IPS-20b (cell line): ENCODE measurements around the gene FCAMR.

Source experiments
- H3K27ac ChIP-seq: one replicate; pipeline ENCODE4 v1.5.1; 2013; ENCODE audit warnings: low read length
- H3K27me3 ChIP-seq: 2 replicates; pipeline ENCODE4 v1.6.1; 2013; ENCODE audit warnings: mild to moderate bottlenecking, low read length, inconsistent platforms; ENCODE audit not compliant: insufficient read depth
- H3K36me3 ChIP-seq: 2 replicates; pipeline ENCODE4 v1.6.1; 2013; ENCODE audit warnings: low read depth, mild to moderate bottlenecking, inconsistent platforms, low read length, moderate library complexity; ENCODE audit not compliant: insufficient read depth
- H3K4me1 ChIP-seq: 2 replicates; pipeline ENCODE4 v1.6.1; 2013; ENCODE audit warnings: mild to moderate bottlenecking, control low read depth, inconsistent platforms, low read length, moderate library complexity; ENCODE audit not compliant: insufficient read depth
- H3K4me3 ChIP-seq: 2 replicates; pipeline ENCODE4 v1.5.1; 2013; ENCODE audit warnings: mild to moderate bottlenecking, low read length, inconsistent platforms
- H3K9ac ChIP-seq: 2 replicates; pipeline ENCODE4 v1.6.1; 2013; ENCODE audit warnings: low read depth, mild to moderate bottlenecking, inconsistent platforms, low read length, moderate library complexity
- H3K9me3 ChIP-seq: 2 replicates; pipeline ENCODE4 v1.6.1; 2013; ENCODE audit warnings: mild to moderate bottlenecking, low read depth, low read length, inconsistent platforms; ENCODE audit not compliant: insufficient read depth

The FCAMR gene

GRCh38 chr1:206986885-206987284 lies 16.6 kb upstream of the FCAMR start:
- Histone ChIP-seq H3K9me3 (no peaks in the 10 kb centered on the region), H3K27me3 (0 out of 2 replicates have a peak, but pooled peaks cover 8% of the 10 kb centered on the region), H3K27ac (no peak overlapping the region)

DNA sequence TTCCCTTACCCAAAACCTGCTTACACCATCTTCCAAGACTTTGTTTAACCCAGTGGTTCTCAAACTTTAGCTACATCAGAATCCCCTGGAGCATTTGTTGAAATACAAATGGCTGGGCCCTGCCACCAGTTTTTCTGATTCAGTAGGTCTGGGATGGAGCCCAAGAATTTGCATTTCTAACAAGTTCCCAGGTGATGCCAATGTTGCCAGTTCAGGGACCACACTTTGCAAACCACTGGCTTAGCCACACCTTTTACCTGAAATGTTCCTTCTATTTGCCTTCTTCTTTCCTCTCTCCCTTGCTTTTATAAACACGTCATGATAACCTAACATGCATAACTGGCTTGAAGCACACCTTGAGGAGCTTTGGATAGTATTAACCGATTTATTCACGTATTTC lies 16.1 kb upstream of the FCAMR start:
- Histone ChIP-seq H3K27ac (no peak overlapping the region), H3K4me1 (peaks cover 18% of the 10 kb centered on the region), H3K27me3 (0 out of 2 replicates have a peak, but pooled peaks cover 8% of the 10 kb centered on the region), H3K9ac (no peak overlapping the region), H3K9me3 (no peaks in the 10 kb centered on the region), H3K36me3 (no peaks in the 10 kb centered on the region), H3K4me3 (no peak overlapping the region)

More at GRCh38 chr1:206986885-206987284, 16.6 kb upstream of the FCAMR start:
- Histone ChIP-seq H3K36me3 (no peaks in the 10 kb centered on the region), H3K4me1 (peaks cover 16% of the 10 kb centered on the region), H3K9ac (no peak overlapping the region), H3K4me3 (no peak overlapping the region)

- Histone ChIP-seq H3K9ac (no peak overlapping the region), H3K4me3 (peak overlapping the region; percentile 37; the same call in 1 of the 2 replicates), H3K9me3 (no peaks in the 10 kb centered on the region), H3K27me3 (0 out of 2 replicates have a peak, but pooled peaks cover 8% of the 10 kb centered on the region), H3K4me1 (peaks cover 18% of the 10 kb centered on the region), H3K36me3 (no peaks in the 10 kb centered on the region), H3K27ac (no peak overlapping the region)
These were observed 15.0 kb upstream of the FCAMR start for GRCh38 chr1:206985162-206985749.

- H3K36me3 ChIP-seq: no peaks in the 10 kb centered on the region
- H3K9me3 ChIP-seq: no peaks in the 10 kb centered on the region
- H3K9ac ChIP-seq: no peak overlapping the region
- H3K27ac ChIP-seq: no peak overlapping the region
- H3K27me3 ChIP-seq: 0 out of 2 replicates have a peak, but pooled peaks cover 8% of the 10 kb centered on the region
- no peak overlapping the region for H3K4me3 ChIP-seq
- peaks cover 18% of the 10 kb centered on the region for H3K4me1 ChIP-seq
These were observed 12.0 kb upstream of the FCAMR start for GRCh38 chr1:206982216-206982615.

DNA sequence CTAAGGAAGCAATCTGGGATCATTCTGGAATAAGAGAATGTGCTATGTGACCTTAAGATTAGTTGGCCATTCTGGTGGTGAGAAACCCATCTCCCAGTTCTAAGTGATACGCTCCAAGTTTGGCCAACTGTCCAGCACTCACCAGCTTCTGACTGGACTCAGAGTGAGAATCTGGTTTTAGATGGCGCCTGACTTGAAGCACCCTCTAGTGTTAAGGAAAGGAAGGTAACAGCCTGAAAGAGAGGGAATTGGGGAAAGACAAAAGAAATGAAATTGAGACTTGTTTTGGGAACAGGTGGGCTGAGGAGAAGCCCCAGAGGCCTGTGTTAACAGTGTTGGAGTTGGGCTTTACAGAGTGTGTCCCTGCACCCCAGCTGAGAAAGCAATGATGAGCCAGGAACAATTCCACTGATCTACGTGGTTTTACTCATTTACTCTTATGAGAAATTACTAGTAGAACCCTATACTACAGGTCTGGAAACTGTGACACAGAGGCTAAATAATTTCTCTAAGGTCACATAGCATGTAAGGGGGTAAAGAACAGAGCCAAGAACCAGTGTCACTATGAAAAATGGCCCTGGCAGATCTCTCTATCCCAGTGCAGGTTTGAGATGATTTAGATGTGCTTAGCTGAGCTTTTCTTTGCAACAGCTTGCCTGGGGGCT lies 9.3 kb upstream of the FCAMR start:
- no peaks in the 10 kb centered on the region for H3K27me3 ChIP-seq
- H3K9ac ChIP-seq: no peak overlapping the region
- peaks cover 10% of the 10 kb centered on the region for H3K4me1 ChIP-seq
- H3K4me3 ChIP-seq: no peak overlapping the region
- no peaks in the 10 kb centered on the region for H3K9me3 ChIP-seq
- no peaks in the 10 kb centered on the region for H3K36me3 ChIP-seq
- H3K27ac ChIP-seq: no peak overlapping the region

DNA sequence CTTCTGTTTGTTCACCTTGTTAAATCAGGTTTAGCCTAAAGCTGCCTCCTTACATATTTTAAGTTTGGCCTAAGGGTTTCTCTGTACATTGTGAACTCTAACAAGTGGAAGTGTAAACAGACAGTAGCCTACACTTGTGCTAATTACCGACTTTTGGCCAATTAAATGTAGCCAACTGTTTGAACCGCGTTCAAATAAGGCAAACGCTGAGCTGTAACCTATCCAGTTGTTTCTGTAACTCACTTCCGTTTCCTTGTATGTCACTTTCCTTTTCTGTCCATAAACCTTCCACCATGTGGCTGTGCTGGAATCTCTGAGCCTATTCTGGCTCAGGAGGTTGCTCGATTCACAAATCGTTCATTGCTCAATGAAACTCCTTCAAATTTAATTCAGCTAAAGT lies 8.0 kb upstream of the FCAMR start:
- peaks cover 10% of the 10 kb centered on the region for H3K4me1 ChIP-seq
- no peak overlapping the region for H3K9ac ChIP-seq
- no peak overlapping the region for H3K27ac ChIP-seq
- H3K9me3 ChIP-seq: no peaks in the 10 kb centered on the region
- H3K27me3 ChIP-seq: no peaks in the 10 kb centered on the region
- H3K36me3 ChIP-seq: no peaks in the 10 kb centered on the region
- no peak overlapping the region for H3K4me3 ChIP-seq

GRCh38 chr1:206975306-206975705 lies 5.0 kb upstream of the FCAMR start:
- Histone ChIP-seq H3K27ac (no peak overlapping the region), H3K9ac (no peak overlapping the region), H3K36me3 (no peaks in the 10 kb centered on the region), H3K9me3 (no peaks in the 10 kb centered on the region), H3K4me3 (no peak overlapping the region), H3K4me1 (no peaks in the 10 kb centered on the region; the same call in 1 of the 2 replicates), H3K27me3 (no peaks in the 10 kb centered on the region)

- Histone ChIP-seq H3K36me3 (no peaks in the 10 kb centered on the region), H3K9ac (no peak overlapping the region), H3K27ac (no peak overlapping the region), H3K4me3 (no peak overlapping the region), H3K27me3 (no peaks in the 10 kb centered on the region), H3K9me3 (no peaks in the 10 kb centered on the region), H3K4me1 (no peaks in the 10 kb centered on the region)
These were observed 3.9 kb upstream of the FCAMR start for GRCh38 chr1:206974140-206974539.

GRCh38 chr1:206972728-206973127 lies 2.5 kb upstream of the FCAMR start:
- Histone ChIP-seq H3K9ac (no peak overlapping the region), H3K27me3 (no peaks in the 10 kb centered on the region), H3K36me3 (no peaks in the 10 kb centered on the region), H3K27ac (no peak overlapping the region), H3K4me1 (no peaks in the 10 kb centered on the region), H3K4me3 (no peak overlapping the region), H3K9me3 (no peaks in the 10 kb centered on the region)

DNA sequence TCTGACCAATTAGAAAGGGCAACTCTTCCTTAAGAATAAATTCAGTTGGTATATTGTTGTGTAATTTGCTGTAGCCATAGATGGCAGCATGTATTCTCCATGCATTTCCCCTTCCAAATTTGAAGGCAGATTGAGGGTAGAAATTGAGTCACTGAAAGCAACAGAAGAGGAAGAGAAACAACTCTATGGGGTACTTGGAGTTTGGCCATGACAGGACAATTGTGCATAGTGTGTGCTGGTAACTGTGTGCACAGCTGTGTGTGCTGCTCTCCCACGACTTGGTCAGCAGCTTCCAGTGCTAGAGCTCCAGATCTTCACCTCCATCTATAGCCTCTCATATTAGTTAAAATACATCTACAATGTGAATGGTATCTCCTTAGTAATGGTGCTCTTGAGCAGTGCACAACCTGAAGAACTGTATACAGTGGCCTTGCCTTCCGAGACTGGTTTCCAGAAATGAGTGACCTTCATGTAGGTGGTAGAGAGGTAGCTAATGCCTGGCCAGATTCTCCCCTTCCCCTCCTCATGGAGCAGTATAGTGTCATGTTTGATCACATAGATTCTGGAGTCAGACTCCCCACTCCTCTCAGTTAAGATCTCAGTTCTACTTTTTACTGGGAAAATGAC lies 882 bp upstream of the FCAMR start:
- Histone ChIP-seq H3K4me1 (no peaks in the 10 kb centered on the region), H3K9me3 (no peaks in the 10 kb centered on the region), H3K27me3 (no peaks in the 10 kb centered on the region), H3K27ac (no peak overlapping the region), H3K9ac (no peak overlapping the region), H3K36me3 (no peaks in the 10 kb centered on the region), H3K4me3 (no peak overlapping the region)

- no peak overlapping the region for H3K27ac ChIP-seq
- no peaks in the 10 kb centered on the region for H3K9me3 ChIP-seq
- H3K27me3 ChIP-seq: no peaks in the 10 kb centered on the region
- H3K4me3 ChIP-seq: no peak overlapping the region
- no peak overlapping the region for H3K9ac ChIP-seq
- no peaks in the 10 kb centered on the region for H3K36me3 ChIP-seq
- H3K4me1 ChIP-seq: no peaks in the 10 kb centered on the region
These were observed 1.2 kb downstream of the FCAMR start for GRCh38 chr1:206969090-206969489.
